Epithelial cell of proximal tubule (primary cell): ENCODE results near the gene CPOX. TPM values are rescaled to one million over a fixed set of nuclear protein-coding genes. Genes with fewer than 3 reads are reported as not detected.

Source experiments
- DNase-seq: peaks from one replicate; pipeline ENCODE4 v3.0.0-alpha.2; 2011; ENCODE audit warnings: low read depth
- H3K4me3 ChIP-seq: 2 replicates; pipeline ENCODE4 v1.5.1; 2011; ENCODE audit warnings: low read depth, mild to moderate bottlenecking, low read length
- CTCF ChIP-seq: conservative IDR thresholded peaks from 2 replicates; pipeline ENCODE4 v1.5.1; 2012; ENCODE audit warnings: low read depth, mild to moderate bottlenecking, low read length
- total RNA-seq: library from RNA; depleted of rRNA; stranded (reverse); fragments of >200 nt; gene quantifications from 2 replicates; pipeline ENCODE4 v1.2.3, GENCODE V29; 2015

The CPOX gene
- total RNA-seq, 1 donor from 2014 or later: 48.9 TPM

- no peak overlapping the region for H3K4me3 ChIP-seq
- TF ChIP-seq CTCF: no peak
- no peak for DNase-seq
Observed at GRCh38 chr3:98556164-98557130, 37.0 kb downstream of the CPOX start.

GRCh38 chr3:98555025-98555379 lies 38.4 kb downstream of the CPOX start:
- no peak for DNase-seq

GRCh38 chr3:98554580-98554979 lies 38.8 kb downstream of the CPOX start:
- H3K4me3 ChIP-seq: no peak overlapping the region
- no peak for DNase-seq
- TF ChIP-seq CTCF: no peak

More at GRCh38 chr3:98555025-98555379, 38.4 kb downstream of the CPOX start:
- TF ChIP-seq CTCF: no peak
- H3K4me3 ChIP-seq: no peak overlapping the region

GRCh38 chr3:98553753-98554152 lies 39.7 kb downstream of the CPOX start:
- H3K4me3 ChIP-seq: no peak overlapping the region
- DNase-seq: no peak
- no peak for TF ChIP-seq CTCF

GRCh38 chr3:98553021-98553563 lies 40.3 kb downstream of the CPOX start:
- no peak for DNase-seq
- H3K4me3 ChIP-seq: no peak overlapping the region

GRCh38 chr3:98552232-98553020 lies 41.0 kb downstream of the CPOX start:
- DNase-seq: no peak
- TF ChIP-seq CTCF: no peak

More at GRCh38 chr3:98553021-98553563, 40.3 kb downstream of the CPOX start:
- TF ChIP-seq CTCF: no peak

More at GRCh38 chr3:98552232-98553020, 41.0 kb downstream of the CPOX start:
- H3K4me3 ChIP-seq: no peak overlapping the region
